ENCODE results near the gene DBH. TPM values are rescaled to one million over a fixed set of nuclear protein-coding genes. Genes with fewer than 3 reads are reported as not detected.
"Not testable (repeated sequence)": the region's sequence is repeated elsewhere in the genome, so short reads cannot be mapped to it uniquely, and the experiment has no call there.

DBH gene
- total RNA-seq, 1 donor from 2014 or later, result 0.10 TPM

DNA sequence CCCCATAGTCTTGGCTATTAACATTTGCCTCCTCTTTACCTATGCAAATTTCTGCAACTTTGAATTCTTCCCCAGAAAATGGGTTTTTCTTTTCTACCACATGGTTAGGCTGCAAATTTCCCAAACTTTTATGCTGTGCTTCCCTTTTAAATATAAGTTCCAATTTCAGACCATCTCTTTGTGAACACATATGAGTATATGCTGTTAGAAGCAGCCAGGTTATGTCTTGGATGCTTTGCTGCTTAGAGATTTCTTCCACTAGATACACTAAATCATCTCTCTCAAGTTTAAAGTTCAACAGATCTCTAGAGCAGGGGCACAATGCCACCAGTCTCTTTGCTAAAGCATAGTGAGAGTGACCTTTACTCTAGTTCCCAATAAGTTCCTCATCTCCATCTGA is 10.2 kb upstream of the DBH start:
- DNase-seq, result not testable (repeated sequence)

DNA sequence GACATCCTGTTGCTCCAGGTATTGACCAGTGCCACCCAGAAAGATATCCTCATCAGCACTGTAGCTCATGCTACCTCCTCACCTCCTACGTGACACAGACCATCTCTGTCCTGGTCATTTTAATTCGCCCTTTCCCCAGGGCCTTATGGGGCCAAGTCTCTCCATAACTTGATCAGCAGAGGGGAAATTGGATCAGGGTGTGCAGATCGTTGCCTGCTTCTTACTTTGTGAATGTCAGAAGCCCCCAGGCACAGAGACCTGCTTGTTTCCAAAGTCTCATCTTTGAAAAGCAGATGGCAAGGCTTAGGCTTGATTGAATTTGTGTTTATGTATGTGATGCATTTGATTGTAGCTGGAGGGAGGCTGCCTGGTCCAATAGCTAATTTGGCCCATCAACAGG is 8.8 kb upstream of the DBH start:
- DNase-seq, result no peak

DNA sequence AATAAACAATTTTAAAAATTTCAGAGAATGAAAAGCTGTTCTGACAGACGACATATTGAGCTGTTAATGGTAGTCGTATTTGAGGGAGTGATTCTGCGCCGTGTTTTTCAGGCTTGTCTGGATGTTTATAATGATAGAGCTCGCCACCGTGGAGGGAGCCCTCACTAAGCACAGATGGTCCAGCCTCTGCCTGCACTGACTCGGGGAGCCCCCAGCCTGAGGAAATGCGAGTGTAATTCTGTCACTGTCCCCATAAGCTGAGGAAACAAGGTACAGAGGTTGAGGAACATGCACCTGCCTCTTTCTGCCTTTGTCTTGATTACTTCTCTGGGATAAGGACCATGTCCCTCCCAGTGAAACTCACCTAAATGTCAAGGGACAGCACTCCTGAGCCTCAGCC is 7.4 kb upstream of the DBH start:
- DNase-seq, result no peak

DNA sequence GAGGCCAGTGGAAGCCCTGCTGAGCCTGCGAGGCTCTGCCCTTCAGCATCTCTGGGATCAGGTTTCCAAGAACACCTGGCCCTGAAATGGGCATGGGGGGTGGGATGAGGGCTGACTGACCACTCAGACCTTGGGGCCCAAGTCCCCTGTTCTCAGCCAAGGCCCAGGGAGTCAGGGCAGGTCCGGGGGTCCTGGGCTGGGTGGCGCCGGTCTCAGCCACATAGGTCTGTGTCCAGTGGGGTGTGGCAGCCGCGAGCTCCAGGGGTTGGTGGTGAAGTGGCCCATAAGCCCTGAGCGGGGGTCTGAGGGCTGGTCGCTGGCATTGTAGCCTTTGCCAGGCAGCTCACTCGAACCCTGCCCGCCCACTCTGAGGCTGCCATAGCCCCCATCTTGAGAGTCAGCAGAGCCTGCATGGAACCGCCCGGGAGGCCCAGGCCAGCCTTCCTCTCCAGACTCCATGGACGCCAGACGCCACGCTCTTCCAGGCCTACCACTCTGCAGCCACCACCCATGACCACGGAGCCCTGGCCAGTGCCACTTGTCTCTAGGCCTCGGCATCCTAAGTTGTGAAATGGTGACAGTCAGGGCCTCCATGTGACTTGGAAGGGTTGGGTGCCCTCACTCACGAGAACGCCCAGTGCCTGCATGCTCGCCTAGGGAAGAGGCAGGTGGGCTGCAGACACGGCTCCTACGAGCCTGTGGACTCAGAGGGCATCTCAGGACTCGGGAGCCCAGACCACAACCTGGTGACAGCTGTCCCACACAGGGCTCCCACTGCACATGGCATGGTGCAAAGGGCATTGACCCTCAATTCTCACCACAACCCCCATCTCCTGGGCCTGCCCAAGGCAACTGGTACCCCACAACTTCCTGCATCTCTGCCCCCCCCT is 6.7 kb upstream of the DBH start:
- no peak for DNase-seq

DNA sequence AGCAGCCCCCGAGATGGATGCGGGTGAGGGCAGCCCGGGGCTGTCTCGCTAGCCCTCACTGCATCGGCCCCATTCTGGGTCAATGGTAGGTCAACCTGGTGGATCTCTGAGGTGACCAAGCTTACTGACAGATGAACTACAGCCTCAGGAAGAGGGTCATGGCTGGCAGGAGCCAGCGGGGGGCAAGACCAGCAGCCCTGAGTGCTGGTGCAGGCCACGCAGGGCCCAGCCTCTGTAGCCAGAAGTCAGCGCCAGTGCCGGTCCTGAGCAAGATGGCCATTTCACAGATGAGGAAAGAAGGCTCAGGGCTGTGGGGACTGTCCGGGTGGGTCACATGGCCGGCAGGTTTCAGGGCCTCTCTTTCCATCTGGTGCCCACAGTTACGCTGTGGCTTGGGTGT is 5.1 kb upstream of the DBH start:
- no peak for DNase-seq

DNA sequence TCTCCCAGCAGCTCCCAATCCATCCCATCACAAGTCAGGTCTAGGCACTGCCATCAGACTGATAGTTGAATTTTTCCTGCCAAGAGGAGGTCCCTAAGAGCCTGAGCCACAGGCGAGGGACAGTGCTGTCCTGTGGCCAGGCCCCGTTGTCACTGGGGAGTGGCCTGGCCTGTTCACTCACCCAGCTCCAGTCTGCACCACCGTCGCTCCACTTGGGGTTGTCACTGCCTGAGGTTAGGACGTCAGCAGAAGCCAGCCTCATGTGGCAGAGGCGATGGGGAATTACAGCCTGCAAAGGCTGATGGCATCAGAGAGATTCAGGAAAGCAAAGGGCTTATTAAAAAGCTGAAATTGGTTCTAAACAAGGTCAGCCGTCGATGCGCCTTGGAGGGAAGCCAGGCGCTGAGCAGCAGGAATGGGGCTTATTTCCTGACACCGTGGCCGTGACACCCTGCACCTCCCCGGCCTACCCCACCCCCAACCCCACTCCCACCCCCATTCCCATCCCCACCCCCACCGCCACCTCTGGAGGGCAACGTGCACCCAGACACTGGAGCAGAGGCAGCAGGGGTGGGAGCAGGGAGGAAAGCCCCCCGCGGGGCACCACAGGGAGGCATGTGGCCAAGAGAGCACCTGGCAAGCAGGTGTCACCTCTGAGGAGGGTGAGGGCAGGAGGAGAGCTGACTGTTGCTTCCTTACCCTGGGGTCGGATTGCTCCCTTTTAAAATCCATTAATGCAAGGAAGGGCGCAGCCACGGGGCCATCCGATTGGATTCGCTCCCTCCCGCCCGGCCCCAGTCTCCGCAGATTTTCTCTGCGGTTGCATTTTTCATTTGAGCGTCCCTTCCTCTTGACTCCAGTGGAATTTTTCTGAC is 3.1 kb upstream of the DBH start:
- no peak for DNase-seq

DNA sequence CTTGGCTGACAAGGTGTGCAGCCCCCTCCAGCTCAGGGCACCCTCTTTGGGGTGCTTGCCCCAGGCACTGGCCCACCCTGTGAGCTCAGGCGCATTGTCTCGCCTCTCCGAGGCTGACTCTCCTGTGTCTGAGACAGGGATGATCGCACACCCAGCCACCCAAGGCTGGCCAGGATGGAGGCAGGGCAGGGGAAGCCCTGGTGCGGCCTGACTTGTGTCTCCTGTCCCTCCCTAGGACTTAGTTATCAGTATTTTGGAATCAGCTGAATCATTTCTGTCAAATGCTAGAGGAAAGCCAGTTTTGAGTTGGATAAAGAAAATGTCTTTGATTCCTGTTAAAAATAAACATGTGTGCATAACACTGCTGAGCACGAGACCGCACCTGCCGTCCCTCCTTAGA is 2.5 kb upstream of the DBH start:
- DNase-seq, result peak; percentile 69

DNA sequence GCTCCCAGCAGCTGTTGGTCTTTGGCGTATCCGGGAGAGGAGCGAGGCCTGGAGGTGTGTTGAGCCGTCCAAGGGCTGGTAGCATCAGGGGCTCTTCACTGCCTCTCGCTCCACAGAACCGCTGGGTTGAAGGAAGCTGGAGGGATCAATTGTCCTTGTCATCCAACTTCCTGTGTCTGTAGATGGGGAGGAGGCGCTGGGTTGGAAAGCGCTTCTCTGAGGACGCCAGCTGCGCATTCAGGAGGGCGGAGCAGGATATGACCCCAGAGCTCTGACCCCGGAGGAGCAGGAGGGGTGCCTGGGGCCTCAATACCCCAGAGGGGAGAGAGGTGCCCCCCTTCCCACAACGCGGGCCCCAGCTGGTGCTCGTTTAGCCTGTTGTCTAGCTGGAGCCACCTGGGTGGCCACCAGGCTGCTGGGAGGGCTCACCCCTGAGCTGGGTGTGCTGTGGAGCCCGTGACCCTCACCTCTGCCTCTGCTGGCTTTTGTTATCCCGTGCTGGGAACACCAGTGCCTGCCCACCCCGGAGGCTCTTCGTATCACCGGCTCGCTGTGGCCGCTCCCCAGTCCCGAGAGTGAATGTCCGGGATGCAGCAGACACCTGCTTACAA is 2.0 kb upstream of the DBH start:
- no peak for DNase-seq

DNA sequence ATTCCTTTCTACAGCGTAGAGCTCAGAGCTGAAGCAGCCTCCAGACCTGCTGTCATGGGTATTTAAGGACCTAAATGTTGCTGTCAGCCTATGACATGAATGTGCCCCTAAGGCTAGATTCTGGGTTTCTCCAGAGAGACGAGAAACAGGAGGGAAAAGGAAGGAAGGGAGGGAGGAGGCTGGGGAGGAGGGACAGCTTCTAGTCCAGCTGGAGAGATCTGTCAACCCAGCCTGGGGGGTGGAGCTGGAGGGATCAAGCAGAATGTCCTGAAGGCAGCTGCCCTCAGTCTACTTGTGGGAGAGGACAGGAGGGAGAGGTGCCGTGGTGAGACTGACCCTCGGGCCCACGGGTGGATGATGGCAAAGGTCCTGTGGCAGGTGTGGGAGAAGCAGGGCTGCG is 1.1 kb upstream of the DBH start:
- peak; percentile 68 for DNase-seq

DNA sequence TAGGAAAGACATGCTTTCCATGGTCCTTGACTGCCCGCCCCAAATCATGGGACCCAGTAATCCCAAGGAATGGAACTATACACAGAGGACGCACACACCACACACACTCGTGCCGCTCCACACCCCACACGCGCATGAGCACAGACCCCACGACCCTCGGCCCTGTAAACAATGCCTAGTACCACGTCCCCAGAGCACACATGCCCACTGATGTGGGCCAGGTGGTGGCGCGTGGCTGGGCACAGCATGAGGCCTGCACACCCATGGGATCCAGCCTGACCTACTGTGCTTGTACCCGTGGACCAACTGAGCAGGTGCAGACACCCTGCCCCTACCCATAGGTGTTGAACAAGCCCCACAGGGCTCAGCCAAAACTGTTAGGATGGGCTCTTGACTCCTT is 739 bp downstream of the DBH start:
- no peak for DNase-seq

DNA sequence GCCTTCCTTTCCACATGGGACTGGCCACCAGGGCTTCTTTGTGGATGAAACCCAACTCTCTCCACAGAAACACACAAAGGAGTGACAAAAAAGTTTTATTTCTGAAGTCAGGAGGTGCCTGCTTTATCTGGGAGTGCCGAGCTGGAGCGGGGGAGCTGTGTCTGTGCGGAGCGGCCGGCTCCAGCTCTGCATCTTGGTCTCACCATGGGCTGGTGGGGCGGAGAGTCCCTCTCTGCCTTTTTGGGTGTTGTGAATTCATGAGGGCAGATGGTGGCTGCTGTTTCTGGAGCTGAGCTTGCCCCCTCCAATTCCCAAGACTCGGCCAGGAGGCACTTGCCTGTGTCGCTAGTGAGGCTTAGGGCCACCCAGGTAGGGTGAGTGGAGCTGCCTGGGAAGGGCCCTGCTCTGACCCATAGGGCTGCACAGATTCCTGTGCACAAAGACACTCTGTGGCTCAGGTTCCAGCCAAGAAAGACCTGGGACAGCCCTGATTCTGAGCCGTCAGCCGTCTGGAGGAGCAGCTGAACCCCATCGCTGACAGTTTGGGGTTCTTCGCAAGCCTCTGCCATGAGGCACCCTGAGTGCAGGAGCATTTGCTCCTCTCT is 1.4 kb downstream of the DBH start:
- no peak for DNase-seq

DNA sequence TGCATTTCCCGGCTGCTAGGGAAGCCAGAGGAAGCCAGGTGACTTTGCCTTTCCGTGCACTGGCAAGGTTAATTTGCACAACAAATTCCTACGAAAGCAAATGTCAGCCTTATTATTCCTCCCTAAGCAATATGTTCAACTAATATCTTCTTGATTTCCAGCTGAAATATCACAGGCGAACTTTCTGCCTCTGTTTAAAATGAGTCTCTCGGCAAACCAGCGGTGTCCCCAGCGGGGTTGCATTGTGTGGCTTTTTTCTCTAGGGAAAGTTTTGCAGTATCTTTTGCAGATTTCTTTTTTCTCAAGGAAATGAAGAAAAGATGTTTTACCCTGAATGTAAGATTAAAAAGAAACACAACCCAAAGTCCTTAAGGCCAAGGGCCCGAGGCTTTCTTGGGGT is 1.9 kb downstream of the DBH start:
- DNase-seq, result no peak

DNA sequence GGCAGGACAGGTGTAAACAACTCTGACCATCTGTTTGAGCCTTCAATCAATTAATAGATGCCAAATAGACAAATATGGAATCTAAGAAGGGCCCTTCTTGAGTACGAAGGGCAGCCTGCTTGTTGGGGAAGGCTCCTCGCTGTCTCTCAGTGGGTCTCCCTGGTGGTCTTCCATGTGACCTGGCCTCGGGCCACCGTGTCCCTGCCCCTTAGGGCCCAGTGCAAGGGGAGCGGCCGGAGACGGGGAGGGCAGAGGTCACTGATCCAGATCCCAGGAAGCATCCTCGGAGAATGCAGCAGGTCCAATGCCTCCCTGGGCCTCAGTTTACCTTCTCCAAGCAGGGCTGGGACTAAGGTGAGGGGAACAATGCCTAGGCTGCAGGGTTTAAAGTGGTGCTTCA is 2.5 kb downstream of the DBH start:
- DNase-seq, result no peak

DNA sequence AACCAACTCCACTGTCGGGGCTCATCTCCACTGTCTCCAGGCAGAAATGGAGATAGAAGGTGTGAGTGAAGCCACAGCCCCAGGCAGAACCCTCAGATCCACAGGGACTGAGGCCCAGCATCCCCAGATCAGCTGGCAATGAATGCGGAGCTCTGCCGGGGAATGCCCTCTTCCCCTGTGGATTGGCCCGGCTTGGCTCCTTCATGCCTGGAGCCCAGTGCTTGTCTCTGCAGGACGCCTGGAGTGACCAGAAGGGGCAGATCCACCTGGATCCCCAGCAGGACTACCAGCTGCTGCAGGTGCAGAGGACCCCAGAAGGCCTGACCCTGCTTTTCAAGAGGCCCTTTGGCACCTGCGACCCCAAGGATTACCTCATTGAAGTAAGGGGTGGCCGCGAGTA is 3.5 kb downstream of the DBH start:
- DNase-seq, result no peak

DNA sequence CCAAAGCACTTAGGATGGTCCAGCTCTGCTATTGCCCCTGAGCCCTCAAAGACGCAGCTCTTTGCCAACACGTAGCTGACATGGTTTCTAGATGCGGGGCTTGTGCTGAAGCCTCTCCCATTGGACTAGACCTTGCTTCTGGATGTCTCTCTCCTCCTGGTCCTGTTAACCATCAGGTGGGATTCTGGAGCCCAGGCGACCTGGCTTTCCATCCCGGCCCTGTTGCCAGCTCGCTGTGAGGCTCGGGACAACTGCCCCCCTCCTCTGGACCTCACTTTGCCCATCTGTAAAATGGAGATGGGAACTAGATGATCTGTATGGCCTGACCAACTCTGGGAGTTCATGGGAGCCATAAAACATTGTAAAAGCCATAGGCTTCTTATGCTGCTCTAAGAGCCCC is 4.0 kb downstream of the DBH start:
- no peak for DNase-seq

DNA sequence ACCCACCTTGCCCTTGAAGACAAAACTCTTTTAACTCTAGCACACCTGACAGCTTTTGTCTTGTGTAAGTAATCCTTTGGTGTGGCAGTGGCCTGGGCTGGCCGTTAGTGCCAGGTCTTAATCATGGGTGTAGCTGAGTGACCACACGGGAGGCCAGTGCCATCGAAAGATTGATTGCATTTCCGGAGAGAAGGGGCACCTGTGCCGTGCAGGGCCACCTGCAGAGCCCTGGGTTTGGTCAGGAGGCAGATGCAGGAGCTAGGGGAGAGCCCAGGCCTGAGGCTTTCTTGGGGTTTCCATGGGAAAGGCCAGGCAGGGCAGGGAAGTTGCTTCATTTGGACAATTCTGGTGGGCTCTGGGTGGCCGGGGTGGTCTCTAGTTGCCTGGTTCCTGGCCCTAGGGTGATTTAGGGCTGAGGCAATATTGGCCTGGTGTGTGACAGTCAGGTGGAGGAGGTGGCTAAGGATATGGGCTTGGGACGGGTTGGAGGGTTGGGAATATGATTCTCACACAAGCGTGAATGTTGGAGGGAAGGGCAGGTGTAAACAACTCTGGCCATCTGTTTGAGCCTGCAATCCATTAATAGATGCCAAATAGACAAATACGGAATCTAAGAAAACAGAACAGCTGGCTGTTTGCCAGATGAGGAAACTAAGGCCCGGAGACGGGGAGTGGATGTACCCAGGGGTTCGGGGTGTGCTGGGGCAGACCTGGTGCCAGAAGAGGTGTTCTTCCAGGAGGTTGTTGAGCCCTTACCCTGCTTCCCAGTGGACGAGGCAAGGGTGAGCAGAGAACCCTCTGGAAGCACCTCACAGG is 4.6 kb downstream of the DBH start:
- no peak for DNase-seq

DNA sequence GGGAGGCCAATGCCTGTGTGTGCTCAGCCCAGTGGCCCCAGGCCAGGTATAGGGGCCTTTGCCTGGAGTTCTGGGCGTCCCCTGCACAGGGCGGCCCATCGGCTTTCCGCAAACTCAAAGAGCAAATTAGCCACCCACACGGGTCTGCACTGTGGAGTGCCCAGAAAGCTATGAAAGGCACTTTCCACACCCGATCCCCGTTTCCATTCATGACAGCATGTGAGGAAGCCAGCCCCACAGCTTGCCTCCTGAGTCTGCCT is 5.2 kb downstream of the DBH start:
- DNase-seq, result no peak

DNA sequence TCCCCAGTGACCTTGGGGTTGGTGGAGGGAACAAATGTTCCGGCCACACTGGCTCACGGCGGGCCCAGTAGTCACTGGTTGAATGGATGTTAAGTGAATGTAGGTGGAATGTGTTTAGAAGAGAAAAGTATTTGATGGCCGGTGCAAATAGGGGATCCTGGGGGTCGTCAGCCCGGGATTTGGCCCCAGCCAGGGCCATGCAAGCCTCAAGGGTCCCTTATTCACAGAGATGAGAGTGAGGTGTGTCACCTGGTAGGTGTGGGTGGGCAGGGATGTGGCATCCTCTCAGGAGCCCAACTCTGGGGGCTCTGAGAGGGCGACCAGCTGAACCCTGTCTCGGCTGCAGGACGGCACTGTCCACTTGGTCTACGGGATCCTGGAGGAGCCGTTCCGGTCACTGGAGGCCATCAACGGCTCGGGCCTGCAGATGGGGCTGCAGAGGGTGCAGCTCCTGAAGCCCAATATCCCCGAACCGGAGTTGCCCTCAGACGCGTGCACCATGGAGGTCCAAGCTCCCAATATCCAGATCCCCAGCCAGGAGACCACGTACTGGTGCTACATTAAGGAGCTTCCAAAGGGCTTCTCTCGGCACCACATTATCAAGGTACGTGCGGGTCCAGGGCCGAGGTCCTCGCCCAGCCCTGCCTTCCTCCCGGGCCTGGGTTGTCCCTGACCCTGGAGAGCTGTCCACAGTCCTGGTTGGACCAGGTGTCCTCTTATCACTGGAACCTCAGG is 5.9 kb downstream of the DBH start:
- no peak for DNase-seq

DNA sequence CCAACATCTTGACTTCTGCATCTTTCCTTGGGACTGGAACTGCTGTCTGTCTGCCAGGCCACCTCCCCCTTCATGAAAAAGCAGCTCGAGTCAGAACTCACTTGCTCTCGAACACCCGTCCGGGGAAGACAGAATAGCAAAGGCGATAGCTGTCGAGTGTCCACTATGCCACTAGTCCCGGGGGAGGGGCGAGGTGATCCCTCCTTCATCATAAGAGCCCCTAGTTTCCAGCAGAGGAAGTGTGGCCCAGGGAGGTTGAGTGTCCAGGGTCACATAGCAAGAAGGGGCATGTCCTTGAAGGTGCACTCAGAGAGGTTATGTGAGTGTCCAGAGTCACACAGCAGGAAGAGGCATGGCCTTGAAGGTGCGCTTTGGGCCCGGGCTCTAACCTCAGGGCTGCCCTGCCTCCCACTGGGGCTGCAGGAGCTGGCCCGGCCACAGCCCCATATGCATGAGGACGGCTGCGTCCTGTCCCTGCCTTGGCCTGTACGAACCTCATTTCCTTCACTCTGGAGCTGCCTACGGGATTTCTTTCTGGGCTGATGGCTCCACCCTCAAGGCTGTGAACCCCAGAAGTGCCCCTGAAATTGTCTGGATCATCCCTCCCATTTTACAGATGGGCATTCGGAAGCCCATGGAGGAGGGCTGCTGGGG is 6.7 kb downstream of the DBH start:
- DNase-seq, result no peak

DNA sequence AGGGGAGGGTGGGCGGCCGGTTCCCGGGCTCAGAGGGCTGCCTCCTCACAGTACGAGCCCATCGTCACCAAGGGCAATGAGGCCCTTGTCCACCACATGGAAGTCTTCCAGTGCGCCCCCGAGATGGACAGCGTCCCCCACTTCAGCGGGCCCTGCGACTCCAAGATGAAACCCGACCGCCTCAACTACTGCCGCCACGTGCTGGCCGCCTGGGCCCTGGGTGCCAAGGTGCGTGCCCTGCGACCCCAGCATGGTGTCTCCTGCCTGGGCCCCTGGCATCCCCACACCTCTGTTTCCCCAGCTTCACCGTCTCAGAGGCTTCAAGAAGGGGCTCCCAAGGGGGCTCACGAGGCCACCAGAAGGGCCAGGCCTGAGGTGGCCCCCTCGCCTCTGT is 7.2 kb downstream of the DBH start:
- DNase-seq, result no peak

Data from tongue (tissue), 2 donors.